GM21786 (cell line): ENCODE data around the gene OSCP1.

Source experiments
- ATAC-seq: cut with Tn5 transposase; IDR thresholded peaks from one replicate; pipeline ENCODE4 v1.9.1; 2021; ENCODE audit not compliant: unreplicated experiment

OSCP1 gene

GRCh38 chr1:36475341-36475740, 25.1 kb upstream of the OSCP1 start:
- ATAC-seq: no peak

- ATAC-seq: no peak
Observed at GRCh38 chr1:36472656-36473055, 22.4 kb upstream of the OSCP1 start.

GRCh38 chr1:36471830-36472641, 21.8 kb upstream of the OSCP1 start:
- ATAC-seq: no peak

GRCh38 chr1:36469163-36469562, 18.9 kb upstream of the OSCP1 start:
- ATAC-seq: no peak

- no peak for ATAC-seq
Observed at GRCh38 chr1:36467700-36468455, 17.6 kb upstream of the OSCP1 start.

GRCh38 chr1:36467027-36467410, 16.8 kb upstream of the OSCP1 start:
- ATAC-seq: no peak

GRCh38 chr1:36466370-36467026, 16.2 kb upstream of the OSCP1 start:
- no peak for ATAC-seq

GRCh38 chr1:36465731-36466369, 15.6 kb upstream of the OSCP1 start:
- ATAC-seq: no peak

GRCh38 chr1:36464605-36465393, 14.5 kb upstream of the OSCP1 start:
- ATAC-seq: peak; percentile 30

GRCh38 chr1:36463803-36464604, 13.8 kb upstream of the OSCP1 start, which contains the start of gene MRPS15:
TSS of gene MRPS15 (minus strand) at chr1:36464384. CDS start at chr1:36464275, 109 bp downstream.
- peak; percentile 93 for ATAC-seq

GRCh38 chr1:36463463-36463802, 13.2 kb upstream of the OSCP1 start:
- ATAC-seq: no peak

GRCh38 chr1:36458910-36459309, 8.7 kb upstream of the OSCP1 start:
- no peak for ATAC-seq

- ATAC-seq: no peak
Observed at GRCh38 chr1:36457691-36458090, 7.4 kb upstream of the OSCP1 start.

- ATAC-seq: no peak
Observed at GRCh38 chr1:36456391-36456928, 6.2 kb upstream of the OSCP1 start.

GRCh38 chr1:36455386-36455785, 5.1 kb upstream of the OSCP1 start:
- no peak for ATAC-seq

- ATAC-seq: no peak
Observed at GRCh38 chr1:36453600-36454388, 3.5 kb upstream of the OSCP1 start.

GRCh38 chr1:36453051-36453450, 2.8 kb upstream of the OSCP1 start:
- ATAC-seq: no peak

- no peak for ATAC-seq
Observed at GRCh38 chr1:36450919-36451305, 661 bp upstream of the OSCP1 start.
